MCF 10A (cell line): Measurements from ENCODE around the gene C4BPA. TPM values are rescaled to one million over a fixed set of nuclear protein-coding genes. Genes with fewer than 3 reads are reported as not detected.

Experiments used
- BruUV-seq: library from RNA; stranded (reverse); fragments of 400-500 nt; replicated peaks from 2 replicates; lab custom pipeline; 2021; lab: Mats Ljungman, UMichigan
- CTCF ChIA-PET: fragments of 300-600 bp; sonication (Branson Sonifier 250); formaldehyde crosslinking; extraction: SDS; loops from one replicate; lab custom pipeline; 2021; ENCODE audit warnings: antibody characterized with exemption, inconsistent platforms; lab: Yijun Ruan, JAX
- POLR2A ChIA-PET: fragments of 300-600, 350-650 bp; sonication (Branson Sonifier 250); formaldehyde crosslinking; extraction: SDS; loops from one replicate; lab custom pipeline; 2020; ENCODE audit warnings: antibody characterized with exemption, inconsistent platforms; lab: Yijun Ruan, JAX
- DNase-seq: peaks from one replicate; pipeline ENCODE4 v3.0.0-alpha.2; 2018; ENCODE audit not compliant: unreplicated experiment
- H3K27ac Mint-ChIP-seq: one replicate; pipeline ENCODE4 v1.8.0; 2022; ENCODE audit warnings: mild to moderate bottlenecking, low read depth, mixed read lengths; ENCODE audit not compliant: unreplicated experiment
- H3K27me3 Mint-ChIP-seq: one replicate; pipeline ENCODE4 v1.8.0; 2022; ENCODE audit warnings: mixed read lengths; ENCODE audit not compliant: insufficient read depth, unreplicated experiment
- H3K36me3 Mint-ChIP-seq: one replicate; pipeline ENCODE4 v1.8.0; 2022; ENCODE audit warnings: mild to moderate bottlenecking, moderate library complexity, mixed read lengths; ENCODE audit not compliant: insufficient read depth, unreplicated experiment
- H3K4me1 Mint-ChIP-seq: one replicate; pipeline ENCODE4 v1.8.0; 2022; ENCODE audit warnings: mixed read lengths; ENCODE audit not compliant: insufficient read depth, unreplicated experiment
- H3K4me3 Mint-ChIP-seq: one replicate; pipeline ENCODE4 v1.8.0; 2022; ENCODE audit warnings: mild to moderate bottlenecking, moderate library complexity, mixed read lengths; ENCODE audit not compliant: unreplicated experiment
- H3K9me3 Mint-ChIP-seq: one replicate; pipeline ENCODE4 v1.8.0; 2022; ENCODE audit warnings: mixed read lengths; ENCODE audit not compliant: unreplicated experiment
- intact Hi-C: fragments of 100-400 bp; cut with micrococcal nuclease; formaldehyde crosslinking; loops from 2 replicates; pipeline ENCODE4 v1.14.1; 2022
- total RNA-seq: library from RNA; stranded (reverse); gene quantifications from 2 replicates; pipeline ENCODE4 v1.2.3, GENCODE V29; 2022
- TF ChIP-seq, protein P1 (sequence below): fragments of 200-600 bp; IDR thresholded peaks from one replicate; pipeline ENCODE4 v1.8.0; 2022; ENCODE audit warnings: antibody characterized with exemption, mild to moderate bottlenecking; ENCODE audit not compliant: unreplicated experiment

C4BPA gene
- total RNA-seq, 1 experiment from 2014 or later, result not detected

GRCh38 chr1:207073906-207074820 lies 29.9 kb upstream of the C4BPA start:
- Mint-ChIP-seq H3K9me3 (no peaks in the 10 kb centered on the region), H3K27me3 (no peaks in the 10 kb centered on the region), H3K36me3 (peaks cover 8% of the 10 kb centered on the region), H3K4me3 (no peak overlapping the region), H3K4me1 (peaks cover 23% of the 10 kb centered on the region), H3K27ac (no peak overlapping the region)
- intact Hi-C loops, result loop anchor here (2.0 to 10.0 kb wide), 3 partner anchors 339 to 599 kb away; partner anchors contain the start of genes DYRK3 and IKBKE
- CTCF ChIA-PET, result interaction anchor here (0.6 to 9.9 kb wide), 26 partner anchors 10 to 528 kb away, joined by 3 to 146 read pairs (median 4); partner anchors contain the start of genes C1orf116, PFKFB2 and YOD1
- BruUV-seq, result no TSS peak
- POLR2A ChIA-PET, result interaction anchor here (0.6 to 11.2 kb wide), 20 partner anchors 12 to 635 kb away, joined by 3 to 399 read pairs (median 3); partner anchors contain the start of genes C1orf116, CD55, DYRK3 and PFKFB2
- DNase-seq, result peak; percentile 77
- TF ChIP-seq, protein P1, sequence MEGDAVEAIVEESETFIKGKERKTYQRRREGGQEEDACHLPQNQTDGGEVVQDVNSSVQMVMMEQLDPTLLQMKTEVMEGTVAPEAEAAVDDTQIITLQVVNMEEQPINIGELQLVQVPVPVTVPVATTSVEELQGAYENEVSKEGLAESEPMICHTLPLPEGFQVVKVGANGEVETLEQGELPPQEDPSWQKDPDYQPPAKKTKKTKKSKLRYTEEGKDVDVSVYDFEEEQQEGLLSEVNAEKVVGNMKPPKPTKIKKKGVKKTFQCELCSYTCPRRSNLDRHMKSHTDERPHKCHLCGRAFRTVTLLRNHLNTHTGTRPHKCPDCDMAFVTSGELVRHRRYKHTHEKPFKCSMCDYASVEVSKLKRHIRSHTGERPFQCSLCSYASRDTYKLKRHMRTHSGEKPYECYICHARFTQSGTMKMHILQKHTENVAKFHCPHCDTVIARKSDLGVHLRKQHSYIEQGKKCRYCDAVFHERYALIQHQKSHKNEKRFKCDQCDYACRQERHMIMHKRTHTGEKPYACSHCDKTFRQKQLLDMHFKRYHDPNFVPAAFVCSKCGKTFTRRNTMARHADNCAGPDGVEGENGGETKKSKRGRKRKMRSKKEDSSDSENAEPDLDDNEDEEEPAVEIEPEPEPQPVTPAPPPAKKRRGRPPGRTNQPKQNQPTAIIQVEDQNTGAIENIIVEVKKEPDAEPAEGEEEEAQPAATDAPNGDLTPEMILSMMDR, result no peak

DNA sequence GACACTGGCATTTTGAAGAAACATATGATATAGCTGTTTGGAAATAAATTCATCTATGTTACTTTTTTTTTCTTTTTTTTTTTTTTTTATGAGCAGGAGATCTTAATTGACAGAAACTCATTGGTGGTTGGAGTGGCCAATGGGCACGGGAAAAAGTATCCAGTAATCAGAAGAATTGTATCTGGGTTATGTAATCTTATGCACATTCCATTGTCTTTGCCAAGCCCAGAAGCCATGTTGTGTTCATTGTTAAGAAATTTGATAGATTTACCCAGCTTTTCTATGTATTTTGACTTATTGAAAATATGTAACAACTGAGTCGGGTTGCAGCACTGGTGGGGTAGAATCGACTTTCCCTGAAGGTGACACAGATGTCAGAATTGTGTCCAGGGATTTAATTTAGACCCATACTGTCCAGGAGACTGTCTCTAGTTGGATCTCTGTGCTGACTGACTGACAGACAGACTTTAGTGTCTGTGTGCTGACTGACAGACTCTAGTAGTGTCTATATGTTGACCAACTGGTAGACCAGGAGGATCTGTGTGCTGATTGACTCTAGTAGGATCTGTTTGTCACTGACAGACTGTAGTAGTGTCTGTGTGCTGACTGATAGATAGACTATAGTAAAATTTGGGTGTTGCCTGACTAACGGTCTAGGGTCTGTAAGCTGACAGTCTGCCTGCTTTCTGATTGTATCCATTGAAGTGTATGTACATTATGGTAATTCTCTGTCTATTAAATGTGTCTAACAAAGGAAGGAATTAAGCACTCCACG lies 27.7 kb upstream of the C4BPA start:
- Mint-ChIP-seq H3K4me3 (no peak overlapping the region), H3K27ac (no peak overlapping the region), H3K4me1 (peaks cover 23% of the 10 kb centered on the region), H3K9me3 (no peaks in the 10 kb centered on the region), H3K27me3 (no peaks in the 10 kb centered on the region), H3K36me3 (no peaks in the 10 kb centered on the region)
- ChIA-PET POLR2A (interaction anchor here (1.0 to 11.2 kb wide), 9 partner anchors 14 to 677 kb away, joined by 3 to 399 read pairs (median 6); partner anchors contain the start of genes C1orf116, PFKFB2 and YOD1), CTCF (interaction anchor here (0.5 to 9.9 kb wide), 28 partner anchors 8 to 600 kb away, joined by 3 to 146 read pairs (median 5); partner anchors contain the start of genes C1orf116, C4BPB, IL20 and PFKFB2)
- BruUV-seq, result no TSS peak
- intact Hi-C loops, result loop anchor here (10.0 kb wide), 2 partner anchors 442 to 602 kb away; partner anchors contain the start of genes DYRK3 and IKBKE
- DNase-seq, result no peak
- TF ChIP-seq, protein P1, result no peak

GRCh38 chr1:207077012-207077411 lies 27.0 kb upstream of the C4BPA start:
- H3K27ac Mint-ChIP-seq, result no peak overlapping the region
- TF ChIP-seq, protein P1, result no peak
- ChIA-PET POLR2A (interaction anchor here (1.2 to 11.2 kb wide), 5 partner anchors 24 to 676 kb away, joined by 3 to 399 read pairs (median 84); partner anchors contain the start of genes C1orf116, PFKFB2 and YOD1), CTCF (interaction anchor here (0.5 to 9.9 kb wide), 13 partner anchors 13 to 600 kb away, joined by 3 to 146 read pairs (median 5); partner anchors contain the start of genes PFKFB2 and YOD1)
- intact Hi-C loops, result loop anchor here (1.0 to 10.0 kb wide), 6 partner anchors 27 to 602 kb away; partner anchors contain the start of genes DYRK3 and IKBKE
- H3K9me3 Mint-ChIP-seq, result no peaks in the 10 kb centered on the region
- no peak for DNase-seq
- H3K36me3 Mint-ChIP-seq, result no peaks in the 10 kb centered on the region
- peaks cover under 1% of the 10 kb centered on the region for H3K27me3 Mint-ChIP-seq
- no peak overlapping the region for H3K4me3 Mint-ChIP-seq
- H3K4me1 Mint-ChIP-seq, result peaks cover 23% of the 10 kb centered on the region
- BruUV-seq, result no TSS peak
